HG03342 (cell line): ENCODE data around the gene DCDC2C.
"Not testable (repeated sequence)": the region's sequence is repeated elsewhere in the genome, so short reads cannot be mapped to it uniquely, and the experiment has no call there.

Source experiments
- ATAC-seq: cut with Tn5 transposase; IDR thresholded peaks from one replicate; pipeline ENCODE4 v1.9.1; 2021; ENCODE audit warnings: mild to moderate bottlenecking, moderate library complexity; ENCODE audit not compliant: unreplicated experiment

DCDC2C gene

GRCh38 chr2:3814706-3815245 lies 111.4 kb downstream of the DCDC2C start:
- ATAC-seq, result no peak

- not testable (repeated sequence) for ATAC-seq
Observed at GRCh38 chr2:3817144-3817543, 113.8 kb downstream of the DCDC2C start.

DNA sequence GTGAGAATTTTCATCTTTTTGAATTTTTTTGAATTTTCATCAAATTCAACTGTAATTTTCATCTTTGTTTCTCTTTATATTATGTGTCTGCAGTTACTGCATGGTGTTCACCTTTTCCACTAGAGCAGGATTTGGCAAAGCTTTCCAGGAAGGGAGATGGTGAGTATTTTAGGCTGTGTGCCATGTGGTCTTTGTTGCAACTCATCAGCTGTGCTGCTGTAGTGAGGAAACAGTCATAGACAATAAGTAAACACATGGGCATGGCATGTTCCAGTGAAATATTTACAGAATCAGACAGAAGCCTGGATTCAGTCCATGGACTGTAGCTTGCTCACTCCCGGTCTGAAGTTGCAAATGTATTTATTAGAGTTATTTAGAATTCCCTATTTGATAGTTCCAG lies 120.4 kb downstream of the DCDC2C start:
- no peak for ATAC-seq

- ATAC-seq, result no peak
Observed at GRCh38 chr2:3827673-3828575, 124.5 kb downstream of the DCDC2C start.

- no peak for ATAC-seq
Observed at GRCh38 chr2:3830796-3831195, 127.4 kb downstream of the DCDC2C start.

- no peak for ATAC-seq
Observed at GRCh38 chr2:3837086-3837485, 133.7 kb downstream of the DCDC2C start.

GRCh38 chr2:3838348-3838747 lies 135.0 kb downstream of the DCDC2C start:
- no peak for ATAC-seq

DNA sequence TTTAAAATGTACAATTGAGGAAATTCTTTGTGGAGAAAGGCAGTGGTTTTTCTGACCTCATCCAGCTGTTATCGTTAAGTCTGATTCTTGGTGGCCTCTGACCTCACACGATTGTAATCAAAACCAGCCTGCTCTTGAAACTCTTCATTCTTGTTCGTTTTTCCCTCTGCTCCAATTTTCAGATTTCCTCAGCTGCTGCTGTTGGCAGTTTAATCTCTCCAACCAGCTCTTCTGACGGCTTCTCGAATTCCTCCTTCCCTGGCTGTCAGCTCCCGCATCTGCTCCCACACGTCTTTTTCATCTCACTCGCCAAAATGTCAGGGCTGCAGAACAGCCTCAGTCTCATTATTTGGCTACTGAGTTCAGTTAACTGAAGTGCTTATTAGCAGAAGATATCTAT lies 136.1 kb downstream of the DCDC2C start:
- ATAC-seq, result no peak

DNA sequence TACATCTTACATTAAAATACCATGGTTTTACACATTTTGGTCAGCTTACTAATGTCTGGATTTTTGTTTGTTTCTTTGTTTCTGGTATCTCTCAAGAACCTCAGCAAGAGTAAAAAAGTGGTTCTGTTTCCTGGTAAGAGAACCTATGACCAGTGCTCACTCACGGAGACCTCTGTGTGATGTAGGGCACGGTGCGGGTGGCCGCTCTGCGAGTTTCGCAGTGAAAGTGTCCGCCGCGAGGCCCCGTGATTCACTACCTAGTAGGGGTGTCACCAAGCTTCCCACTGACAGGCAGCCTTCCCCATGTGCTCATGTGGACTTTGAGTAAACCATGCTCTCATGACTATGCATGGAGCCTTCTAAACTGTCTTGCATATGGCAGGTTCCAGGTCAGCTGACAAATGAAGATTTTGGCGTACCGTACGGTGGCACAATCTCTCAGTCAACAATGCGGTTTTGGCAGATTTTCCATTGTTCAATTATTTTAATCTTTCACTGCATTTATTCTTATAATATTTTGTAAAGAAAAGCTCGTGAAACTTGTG lies 137.3 kb downstream of the DCDC2C start:
- ATAC-seq, result no peak

- ATAC-seq, result no peak
Observed at GRCh38 chr2:3847397-3848052, 144.2 kb downstream of the DCDC2C start.

DNA sequence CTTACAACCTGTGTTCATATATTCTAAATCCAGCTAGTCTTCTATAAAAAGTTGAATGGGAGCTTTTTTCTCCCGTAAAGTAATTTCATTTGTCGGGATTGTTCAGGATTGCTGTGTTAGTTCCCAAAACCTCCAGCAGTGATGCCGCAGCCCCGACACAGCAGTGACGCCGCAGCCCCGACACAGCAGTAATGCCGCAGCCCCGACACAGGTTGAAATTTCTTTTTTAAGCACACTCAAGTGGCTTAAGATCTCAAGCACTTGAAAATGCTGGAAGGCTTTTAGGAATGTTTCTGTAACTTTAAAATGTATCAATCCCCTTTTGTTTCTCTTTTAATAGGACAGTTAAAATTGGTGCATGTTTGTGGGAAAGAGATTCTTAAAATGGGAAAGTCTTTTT lies 145.4 kb downstream of the DCDC2C start:
- no peak for ATAC-seq

- ATAC-seq, result no peak
Observed at GRCh38 chr2:3849213-3849612, 145.8 kb downstream of the DCDC2C start.

DNA sequence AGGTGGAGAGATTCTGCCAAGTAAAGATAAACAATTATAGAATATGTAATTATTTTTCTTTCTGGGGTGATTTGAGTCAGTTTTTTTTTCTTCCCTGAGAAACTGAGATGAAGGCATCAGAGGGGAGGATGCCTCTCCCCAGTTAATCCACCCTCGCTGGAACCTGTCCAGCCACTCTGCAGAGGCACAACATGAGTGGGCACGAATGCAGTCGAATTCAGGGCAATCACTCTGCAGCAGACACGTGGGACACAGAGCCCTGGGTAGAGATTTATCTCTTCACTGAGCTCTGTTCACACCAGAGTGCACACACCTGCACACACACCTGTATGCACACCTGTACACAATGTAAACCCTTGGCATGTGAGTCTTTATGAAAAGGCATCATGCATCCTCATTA lies 154.2 kb downstream of the DCDC2C start:
- ATAC-seq, result no peak

- ATAC-seq, result no peak
Observed at GRCh38 chr2:3864943-3865865, 161.8 kb downstream of the DCDC2C start.

DNA sequence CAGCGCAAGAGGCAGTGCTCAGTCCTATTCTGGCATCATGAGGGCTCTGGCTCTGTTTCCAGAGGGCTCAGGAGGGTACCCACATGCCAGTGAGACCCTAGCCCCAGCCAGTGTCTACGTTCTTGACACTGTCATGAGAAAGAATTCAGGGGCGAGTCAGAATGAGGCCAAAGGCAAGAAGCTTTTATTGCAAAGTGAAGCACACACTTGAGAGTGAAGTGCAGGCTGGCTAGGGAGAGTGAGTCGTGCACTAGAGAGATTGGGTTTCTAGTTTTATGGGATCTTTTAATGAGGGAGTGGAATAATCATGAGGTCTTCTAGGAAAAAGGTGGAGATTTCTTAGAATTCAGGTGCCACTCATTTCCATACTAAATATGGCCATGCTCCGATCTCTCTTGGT lies 164.1 kb downstream of the DCDC2C start:
- ATAC-seq, result no peak

DNA sequence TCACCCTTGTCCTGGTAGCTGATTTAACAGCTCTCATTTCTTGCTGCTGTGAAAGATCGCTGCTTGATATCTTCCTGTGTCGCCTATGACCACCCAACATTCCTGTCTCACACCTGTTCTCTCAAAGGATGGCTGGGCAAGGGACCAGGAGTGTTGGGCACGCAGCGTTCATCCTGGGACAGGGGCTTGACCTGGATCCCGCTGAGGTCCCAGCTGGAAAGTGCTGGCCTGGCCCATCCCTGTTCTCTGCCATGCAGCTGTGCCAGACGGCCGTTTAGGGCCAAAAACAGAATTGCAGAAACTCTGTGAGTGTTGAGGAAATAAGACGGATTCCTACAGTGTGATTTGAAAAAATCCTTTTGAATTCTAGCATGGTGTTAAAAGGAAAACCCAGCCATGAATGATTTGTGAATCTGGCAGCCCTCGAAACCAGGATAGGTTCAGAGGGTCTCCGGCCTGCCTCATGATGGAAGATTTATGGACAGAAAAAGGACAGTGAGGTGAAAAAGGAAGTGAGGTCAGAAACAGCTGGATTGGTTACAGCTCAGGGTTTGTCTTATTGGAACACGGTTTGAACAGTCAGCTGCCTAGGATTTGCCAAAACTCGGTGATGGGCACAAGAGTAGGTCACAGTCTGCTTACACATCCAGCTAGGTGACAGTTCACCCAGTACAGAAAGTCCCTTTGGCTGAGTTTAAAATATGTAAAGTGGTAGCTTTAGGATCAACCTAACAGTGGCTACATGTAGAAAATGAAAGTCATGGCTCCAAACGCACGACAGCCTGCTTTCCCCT lies 164.8 kb downstream of the DCDC2C start:
- no peak for ATAC-seq

- ATAC-seq, result no peak
Observed at GRCh38 chr2:3870222-3870621, 166.8 kb downstream of the DCDC2C start.

- ATAC-seq, result no peak
Observed at GRCh38 chr2:3871002-3871401, 167.6 kb downstream of the DCDC2C start.

DNA sequence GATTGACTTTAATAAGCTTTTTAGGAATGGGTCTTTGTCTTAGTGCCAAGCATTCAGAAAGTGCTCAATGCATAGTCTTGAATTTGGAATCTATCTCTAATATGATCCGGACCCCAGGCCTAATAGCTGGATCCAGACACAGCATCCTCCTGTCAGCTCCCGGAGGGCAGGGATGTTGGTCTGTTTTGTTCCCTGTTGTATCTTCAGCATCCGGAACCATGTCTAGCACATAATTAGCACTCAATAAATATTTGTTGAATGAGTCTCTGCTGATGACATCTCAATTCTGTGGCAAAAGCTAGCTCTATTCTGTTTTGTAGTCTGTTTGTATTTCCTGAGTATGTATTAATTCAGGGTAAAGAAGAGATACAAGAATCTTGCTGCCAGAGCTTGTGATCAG lies 169.1 kb downstream of the DCDC2C start:
- ATAC-seq, result no peak

DNA sequence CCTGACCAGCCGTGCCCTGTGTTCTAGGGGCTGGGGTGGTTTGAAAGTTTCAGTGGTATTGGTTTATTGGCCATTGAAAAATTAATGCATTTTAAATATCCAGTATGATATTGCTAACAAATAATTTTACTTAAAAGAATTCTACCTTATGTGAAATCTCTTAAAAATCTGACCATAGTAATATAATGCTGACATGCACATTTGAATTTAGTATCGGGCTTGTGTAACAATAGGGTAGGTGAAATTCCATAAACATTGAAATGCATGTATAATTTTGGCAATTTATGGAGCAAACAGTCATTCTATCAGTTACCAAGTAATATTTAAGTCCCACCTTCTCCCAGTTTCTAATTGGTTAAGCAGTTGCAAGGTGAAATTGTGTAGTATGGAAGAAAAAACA lies 170.5 kb downstream of the DCDC2C start:
- no peak for ATAC-seq
